H9 (cell line): Measurements from ENCODE around the gene ANKRD34A. TPM values are rescaled to one million over a fixed set of nuclear protein-coding genes. Genes with fewer than 3 reads are reported as not detected.
A peak's percentile ranks its signal among the peaks of the same experiment; 100 is the strongest.

Source experiments
- DNase-seq: peaks from one replicate; pipeline ENCODE4 v3.0.0-alpha.2; 2017
- H2AFZ ChIP-seq: one replicate; pipeline ENCODE4 v1.6.1; 2013; ENCODE audit warnings: mild to moderate bottlenecking, low read length, control low read depth, moderate library complexity
- H2AK5ac ChIP-seq: 2 replicates; pipeline ENCODE4 v1.6.1; 2013; ENCODE audit warnings: low read length, control low read depth, mixed read lengths; ENCODE audit not compliant: insufficient read length
- H2BK120ac ChIP-seq: one replicate; pipeline ENCODE4 v1.6.1; 2013; ENCODE audit warnings: low read depth, mild to moderate bottlenecking, low read length, control low read depth, inconsistent platforms; ENCODE audit not compliant: poor library complexity, severe bottlenecking
- H2BK12ac ChIP-seq: 2 replicates; pipeline ENCODE4 v1.6.1; 2013; ENCODE audit warnings: low read length, control low read depth, mixed read lengths, low read depth; ENCODE audit not compliant: insufficient read length
- H2BK15ac ChIP-seq: 2 replicates; pipeline ENCODE4 v1.6.1; 2013; ENCODE audit warnings: low read depth, low read length, control low read depth
- H2BK20ac ChIP-seq: one replicate; pipeline ENCODE4 v1.6.1; 2013; ENCODE audit warnings: low read depth, mild to moderate bottlenecking, low read length, control low read depth, inconsistent platforms; ENCODE audit not compliant: poor library complexity, severe bottlenecking
- H2BK5ac ChIP-seq: 2 replicates; pipeline ENCODE4 v1.6.1; 2013; ENCODE audit warnings: low read length, control low read depth, mixed read lengths; ENCODE audit not compliant: insufficient read length
- H3K14ac ChIP-seq: 2 replicates; pipeline ENCODE4 v1.6.1; 2013; ENCODE audit warnings: low read length, control low read depth; ENCODE audit not compliant: insufficient read depth
- H3K18ac ChIP-seq: 2 replicates; pipeline ENCODE4 v1.6.1; 2013; ENCODE audit warnings: low read depth, mild to moderate bottlenecking, mixed read lengths, low read length, control low read depth; ENCODE audit not compliant: insufficient read length
- H3K23ac ChIP-seq: 2 replicates; pipeline ENCODE4 v1.6.1; 2013; ENCODE audit warnings: low read length, control low read depth, mixed read lengths, low read depth; ENCODE audit not compliant: insufficient read length
- H3K23me2 ChIP-seq: 2 replicates; pipeline ENCODE4 v1.6.1; 2013; ENCODE audit warnings: low read depth, mild to moderate bottlenecking, mixed read lengths, low read length, control low read depth; ENCODE audit not compliant: insufficient read length, poor library complexity, severe bottlenecking
- H3K27ac ChIP-seq: 2 replicates; pipeline ENCODE4 v1.5.1; 2013; ENCODE audit warnings: low read length, control low read depth, mixed read lengths, low read depth; ENCODE audit not compliant: insufficient read length
- H3K27me3 ChIP-seq: 2 replicates; pipeline ENCODE4 v1.6.1; 2013; ENCODE audit warnings: low read length, control low read depth, inconsistent platforms; ENCODE audit not compliant: insufficient read depth
- H3K4ac ChIP-seq: 2 replicates; pipeline ENCODE4 v1.6.1; 2013; ENCODE audit warnings: low read depth, mild to moderate bottlenecking, control low read depth, inconsistent platforms, low read length, moderate library complexity
- H3K4me1 ChIP-seq: 2 replicates; pipeline ENCODE4 v1.6.1; 2013; ENCODE audit warnings: low read length, control low read depth, inconsistent platforms; ENCODE audit not compliant: insufficient read depth
- H3K4me2 ChIP-seq: 2 replicates; pipeline ENCODE4 v1.6.1; 2013; ENCODE audit warnings: low read length, control low read depth, mixed read lengths; ENCODE audit not compliant: insufficient read length, insufficient read depth
- H3K56ac ChIP-seq: 2 replicates; pipeline ENCODE4 v1.6.1; 2013; ENCODE audit warnings: low read depth, mild to moderate bottlenecking, mixed read lengths, low read length, control low read depth; ENCODE audit not compliant: insufficient read length
- H3K79me1 ChIP-seq: 2 replicates; pipeline ENCODE4 v1.6.1; 2013; ENCODE audit warnings: low read depth, mild to moderate bottlenecking, moderate library complexity, low read length, control low read depth, inconsistent platforms; ENCODE audit not compliant: insufficient read depth, poor library complexity, severe bottlenecking
- H3K79me2 ChIP-seq: 2 replicates; pipeline ENCODE4 v1.6.1; 2013; ENCODE audit warnings: low read length, control low read depth, inconsistent platforms; ENCODE audit not compliant: insufficient read depth
- H3K9ac ChIP-seq: 2 replicates; pipeline ENCODE4 v1.6.1; 2013; ENCODE audit warnings: low read length, control low read depth, mixed read lengths; ENCODE audit not compliant: insufficient read length; ENCODE audit errors: extremely low read depth
- H3K9me3 ChIP-seq: one replicate; pipeline ENCODE4 v1.6.1; 2013; ENCODE audit warnings: low read depth, low read length, inconsistent platforms; ENCODE audit not compliant: control insufficient read depth
- H3T11ph ChIP-seq: one replicate; pipeline ENCODE4 v1.6.1; 2013; ENCODE audit warnings: mild to moderate bottlenecking, low read length, control low read depth, inconsistent platforms
- H4K20me1 ChIP-seq: one replicate; pipeline ENCODE4 v1.6.1; 2013; ENCODE audit not compliant: control insufficient read depth, insufficient read length, insufficient read depth
- H4K5ac ChIP-seq: 2 replicates; pipeline ENCODE4 v1.6.1; 2013; ENCODE audit warnings: low read depth, mild to moderate bottlenecking, mixed read lengths, low read length, control low read depth; ENCODE audit not compliant: insufficient read length
- H4K8ac ChIP-seq: replicated peaks from 2 replicates; pipeline ENCODE4 v1.6.1; 2013; ENCODE audit warnings: low read length, control low read depth, mixed read lengths, low read depth; ENCODE audit not compliant: insufficient read length
- H4K91ac ChIP-seq: 2 replicates; pipeline ENCODE4 v1.6.1; 2013; ENCODE audit warnings: low read depth, mild to moderate bottlenecking, moderate library complexity, mixed read lengths, low read length, control low read depth; ENCODE audit not compliant: insufficient read length
- H3K27ac Mint-ChIP-seq, 3 experiments: 2 replicates in 2 of 3; 3 replicates in 1 of 3; pipeline ENCODE4 v1.8.0; 2020 to 2021; ENCODE audit warnings: mixed read lengths in 3 of 3, mild to moderate bottlenecking in 1 of 3, moderate library complexity in 1 of 3
- H3K27me3 Mint-ChIP-seq: 2 replicates; pipeline ENCODE4 v1.8.0; 2021; ENCODE audit warnings: low read depth, mild to moderate bottlenecking, moderate library complexity, mixed read lengths
- H3K36me3 Mint-ChIP-seq, 3 experiments: 2 replicates in 2 of 3; 3 replicates in 1 of 3; pipeline ENCODE4 v1.8.0; 2020 to 2021; ENCODE audit warnings: low read depth in 3 of 3, mixed read lengths in 3 of 3; ENCODE audit not compliant: insufficient read depth in 1 of 3
- H3K4me1 Mint-ChIP-seq, 2 experiments: 2 replicates each; pipeline ENCODE4 v1.8.0; 2020; ENCODE audit warnings: mixed read lengths in 2 of 2
- H3K4me3 Mint-ChIP-seq, 2 experiments: 2 replicates in 1 of 2; 3 replicates in 1 of 2; pipeline ENCODE4 v1.8.0; 2020 to 2021; ENCODE audit warnings: mild to moderate bottlenecking in 2 of 2, mixed read lengths in 2 of 2, moderate library complexity in 1 of 2
- H3K9me3 Mint-ChIP-seq, 2 experiments: 2 replicates in 1 of 2; 3 replicates in 1 of 2; pipeline ENCODE4 v1.8.0; 2020; ENCODE audit warnings: mild to moderate bottlenecking in 2 of 2, mixed read lengths in 2 of 2, moderate library complexity in 1 of 2
- WGBS: extraction: QIAGEN DNeasy Blood & Tissue Kit; methylation state at CpG from one replicate; pipeline ENCODE4 v1.1.7; 2013; ENCODE audit warnings: missing lambda C conversion rate, low lambda C conversion rate, mixed read lengths; ENCODE audit not compliant: insufficient read length; ENCODE audit errors: extremely low coverage; 5-methylcytosine and 5-hydroxymethylcytosine counted together
- total RNA-seq: library from RNA; stranded (reverse); gene quantifications from 2 replicates; pipeline ENCODE4 v1.2.1, GENCODE V29; 2021
- TF ChIP-seq, protein P1 (sequence below): fragments of 200-600 bp; sonication (generic); conservative IDR thresholded peaks from 3 replicates; pipeline ENCODE4 v1.8.0; 2021; ENCODE audit warnings: antibody characterized with exemption, mild to moderate bottlenecking

The ANKRD34A gene
- total RNA-seq, 1 experiment from 2014 or later: 0.39 TPM

DNA sequence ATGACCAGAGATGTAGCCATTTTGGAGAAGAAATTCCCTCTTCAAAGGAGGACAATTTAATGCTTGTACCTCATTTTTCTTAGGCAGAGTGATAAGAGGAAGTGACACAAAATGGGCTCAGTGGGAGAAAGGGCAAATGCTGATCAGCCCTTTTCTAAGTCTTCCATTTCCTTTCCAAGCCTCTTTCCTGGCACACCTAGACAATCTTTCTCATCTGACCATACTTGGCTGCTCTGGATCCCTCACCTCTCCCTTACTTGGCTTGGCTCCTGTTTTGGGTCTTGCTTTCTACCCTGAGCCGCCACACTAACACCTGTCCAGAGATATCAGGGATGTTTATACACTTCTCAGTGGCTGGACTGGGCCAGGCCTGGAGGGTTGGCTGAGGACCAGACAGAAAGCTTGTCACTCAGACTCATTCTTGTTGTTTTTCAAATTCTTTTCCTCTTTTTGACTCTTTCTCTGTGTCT is 18.9 kb upstream of the ANKRD34A start:
- Histone ChIP-seq H3K9me3 (no peaks in the 10 kb centered on the region), H3K23ac (no peak overlapping the region), H2BK12ac (no peak overlapping the region), H4K91ac (no peak overlapping the region), H3K18ac (no peak overlapping the region), H2BK20ac (no peak overlapping the region), H3K4me1 (peaks cover 17% of the 10 kb centered on the region), H2BK5ac (no peak overlapping the region), H3K56ac (no peak overlapping the region), H2BK15ac (no peak overlapping the region), H3K23me2 (no peaks in the 10 kb centered on the region), H2AK5ac (no peak overlapping the region), H3K4ac (no peak overlapping the region), H2BK120ac (no peak overlapping the region), H3T11ph (no peak overlapping the region), H4K5ac (no peak overlapping the region), H4K20me1 (no peaks in the 10 kb centered on the region), H4K8ac (no peak overlapping the region), H3K79me1 (no peaks in the 10 kb centered on the region), H3K14ac (no peak overlapping the region), H3K27ac (no peak overlapping the region), H3K9ac (no peak overlapping the region), H3K4me2 (no peak overlapping the region), H3K27me3 (no peaks in the 10 kb centered on the region), H2AFZ (no peak overlapping the region), H3K79me2 (no peaks in the 10 kb centered on the region)
- peaks cover 5% of the 10 kb centered on the region for H3K27me3 Mint-ChIP-seq
- DNase-seq: no peak
- peak overlapping the region in 1 of 3 experiments; percentile 31; a peak in 1 of 7 replicates for H3K27ac Mint-ChIP-seq
- no CpG with 5 or more reads among the region's 1 CpG for WGBS
- TF ChIP-seq, protein P1, sequence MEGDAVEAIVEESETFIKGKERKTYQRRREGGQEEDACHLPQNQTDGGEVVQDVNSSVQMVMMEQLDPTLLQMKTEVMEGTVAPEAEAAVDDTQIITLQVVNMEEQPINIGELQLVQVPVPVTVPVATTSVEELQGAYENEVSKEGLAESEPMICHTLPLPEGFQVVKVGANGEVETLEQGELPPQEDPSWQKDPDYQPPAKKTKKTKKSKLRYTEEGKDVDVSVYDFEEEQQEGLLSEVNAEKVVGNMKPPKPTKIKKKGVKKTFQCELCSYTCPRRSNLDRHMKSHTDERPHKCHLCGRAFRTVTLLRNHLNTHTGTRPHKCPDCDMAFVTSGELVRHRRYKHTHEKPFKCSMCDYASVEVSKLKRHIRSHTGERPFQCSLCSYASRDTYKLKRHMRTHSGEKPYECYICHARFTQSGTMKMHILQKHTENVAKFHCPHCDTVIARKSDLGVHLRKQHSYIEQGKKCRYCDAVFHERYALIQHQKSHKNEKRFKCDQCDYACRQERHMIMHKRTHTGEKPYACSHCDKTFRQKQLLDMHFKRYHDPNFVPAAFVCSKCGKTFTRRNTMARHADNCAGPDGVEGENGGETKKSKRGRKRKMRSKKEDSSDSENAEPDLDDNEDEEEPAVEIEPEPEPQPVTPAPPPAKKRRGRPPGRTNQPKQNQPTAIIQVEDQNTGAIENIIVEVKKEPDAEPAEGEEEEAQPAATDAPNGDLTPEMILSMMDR: no peak
- H3K36me3 Mint-ChIP-seq: no peaks in the 10 kb centered on the region
- H3K9me3 Mint-ChIP-seq: no peaks in the 10 kb centered on the region
- peaks cover 23 to 28% of the 10 kb centered on the region in 2 experiments for H3K4me1 Mint-ChIP-seq
- H3K4me3 Mint-ChIP-seq: no peak overlapping the region; a peak in 1 of 5 replicates
